Measurements from ENCODE around the gene MAP1S.

Gene MAP1S

GRCh38 chr19:17718947-17719711 is at the start of gene MAP1S:
TSS of gene MAP1S (plus strand) at chr19:17719480. CDS start at chr19:17719503, 23 bp downstream.
- DNase-seq = peak; percentile 44

- no peak for DNase-seq
These were observed 47.4 kb upstream of the MAP1S start for GRCh38 chr19:17671906-17672305.

GRCh38 chr19:17673937-17674799 is 45.1 kb upstream of the MAP1S start:
- no peak for DNase-seq

GRCh38 chr19:17676295-17676694 is 43.0 kb upstream of the MAP1S start:
- no peak for DNase-seq

- no peak for DNase-seq
These were observed 42.3 kb upstream of the MAP1S start for GRCh38 chr19:17677002-17677401.

GRCh38 chr19:17678836-17679235 is 40.4 kb upstream of the MAP1S start:
- DNase-seq = no peak

- no peak for DNase-seq
These were observed 39.6 kb upstream of the MAP1S start for GRCh38 chr19:17679526-17680229.

- peak; percentile 13 for DNase-seq
These were observed 39.0 kb upstream of the MAP1S start for GRCh38 chr19:17680230-17680722.

- DNase-seq = no peak
These were observed 37.7 kb upstream of the MAP1S start for GRCh38 chr19:17681505-17682125.

- DNase-seq = no peak
These were observed 37.0 kb upstream of the MAP1S start for GRCh38 chr19:17682273-17682672.

GRCh38 chr19:17683078-17683477 is 36.2 kb upstream of the MAP1S start:
- DNase-seq = no peak

- DNase-seq = no peak
These were observed 35.0 kb upstream of the MAP1S start for GRCh38 chr19:17684256-17684655.

- DNase-seq = no peak
These were observed 33.7 kb upstream of the MAP1S start for GRCh38 chr19:17685451-17686022.

- no peak for DNase-seq
These were observed 33.2 kb upstream of the MAP1S start for GRCh38 chr19:17686023-17686521.

- DNase-seq = no peak
These were observed 32.7 kb upstream of the MAP1S start for GRCh38 chr19:17686592-17687024.

- DNase-seq = no peak
These were observed 32.0 kb upstream of the MAP1S start for GRCh38 chr19:17687141-17687856.

GRCh38 chr19:17687857-17688784 is 31.2 kb upstream of the MAP1S start, which contains the start of gene UNC13A:
TSS of gene UNC13A (minus strand) at chr19:17688354. CDS start at chr19:17688199, 155 bp downstream.
- peak; percentile 7 for DNase-seq

GRCh38 chr19:17688853-17689595 is 30.3 kb upstream of the MAP1S start:
- no peak for DNase-seq

- no peak for DNase-seq
These were observed 26.7 kb upstream of the MAP1S start for GRCh38 chr19:17692566-17692965.
